ENCODE results near the gene CDH4. TPM values are rescaled to one million over a fixed set of nuclear protein-coding genes. Genes with fewer than 3 reads are reported as not detected.

The CDH4 gene
- total and polyA plus RNA-seq, 9 donors = 0.12 to 4.4 (median 0.36) TPM

DNA sequence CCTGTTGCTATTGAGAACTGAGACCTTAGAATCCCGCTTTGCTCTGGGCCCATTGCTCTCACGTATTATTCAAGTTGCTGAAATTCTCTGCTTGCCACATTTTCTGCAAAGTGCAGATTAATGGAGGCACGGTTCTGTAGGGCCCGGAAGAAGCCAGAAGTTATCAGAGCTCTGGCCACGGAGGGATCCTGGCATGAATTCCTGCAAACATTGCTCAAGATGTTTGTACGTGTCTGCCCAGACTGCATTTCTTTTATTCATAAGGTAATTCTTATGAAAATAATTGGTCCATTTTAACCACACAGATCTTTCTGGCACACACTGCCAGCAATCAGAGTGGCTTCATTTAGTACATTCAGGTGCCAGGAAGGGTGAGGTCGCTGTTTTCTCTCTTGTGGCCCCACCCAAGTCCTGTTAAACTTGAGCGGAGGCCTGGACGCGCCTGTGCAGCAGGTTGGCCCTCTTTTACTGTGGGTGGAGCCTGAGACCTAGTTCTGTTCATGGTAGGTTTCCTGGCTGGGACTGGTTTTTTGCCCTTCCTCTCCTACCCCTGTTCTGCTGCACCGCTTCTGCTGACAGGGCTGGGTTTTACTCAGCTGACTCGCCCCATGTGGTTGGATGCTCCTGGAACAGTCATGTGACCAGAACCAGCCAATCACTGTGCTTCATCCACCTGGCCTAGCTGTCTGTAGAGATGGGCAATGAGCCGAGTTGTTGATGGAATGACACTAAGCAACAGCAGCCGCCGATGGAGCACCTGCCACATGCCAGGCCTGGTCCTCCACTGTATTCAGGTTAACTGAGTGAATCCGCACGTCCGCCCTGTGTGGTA is 230.2 kb downstream of the CDH4 start:
- TF ChIP-seq EP300 (IDR thresholded peaks at IDR 0.05) = no peak
- no peak for TF ChIP-seq POLR2A (IDR thresholded peaks at IDR 0.05)
- TF ChIP-seq, protein P1, sequence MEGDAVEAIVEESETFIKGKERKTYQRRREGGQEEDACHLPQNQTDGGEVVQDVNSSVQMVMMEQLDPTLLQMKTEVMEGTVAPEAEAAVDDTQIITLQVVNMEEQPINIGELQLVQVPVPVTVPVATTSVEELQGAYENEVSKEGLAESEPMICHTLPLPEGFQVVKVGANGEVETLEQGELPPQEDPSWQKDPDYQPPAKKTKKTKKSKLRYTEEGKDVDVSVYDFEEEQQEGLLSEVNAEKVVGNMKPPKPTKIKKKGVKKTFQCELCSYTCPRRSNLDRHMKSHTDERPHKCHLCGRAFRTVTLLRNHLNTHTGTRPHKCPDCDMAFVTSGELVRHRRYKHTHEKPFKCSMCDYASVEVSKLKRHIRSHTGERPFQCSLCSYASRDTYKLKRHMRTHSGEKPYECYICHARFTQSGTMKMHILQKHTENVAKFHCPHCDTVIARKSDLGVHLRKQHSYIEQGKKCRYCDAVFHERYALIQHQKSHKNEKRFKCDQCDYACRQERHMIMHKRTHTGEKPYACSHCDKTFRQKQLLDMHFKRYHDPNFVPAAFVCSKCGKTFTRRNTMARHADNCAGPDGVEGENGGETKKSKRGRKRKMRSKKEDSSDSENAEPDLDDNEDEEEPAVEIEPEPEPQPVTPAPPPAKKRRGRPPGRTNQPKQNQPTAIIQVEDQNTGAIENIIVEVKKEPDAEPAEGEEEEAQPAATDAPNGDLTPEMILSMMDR (IDR thresholded peaks at IDR 0.05) = no peak
- 72 to 77% (median 76%) methylated on average over 18 of the region's 18 CpGs for WGBS, 3 donors
- DNase-seq = no peak

DNA sequence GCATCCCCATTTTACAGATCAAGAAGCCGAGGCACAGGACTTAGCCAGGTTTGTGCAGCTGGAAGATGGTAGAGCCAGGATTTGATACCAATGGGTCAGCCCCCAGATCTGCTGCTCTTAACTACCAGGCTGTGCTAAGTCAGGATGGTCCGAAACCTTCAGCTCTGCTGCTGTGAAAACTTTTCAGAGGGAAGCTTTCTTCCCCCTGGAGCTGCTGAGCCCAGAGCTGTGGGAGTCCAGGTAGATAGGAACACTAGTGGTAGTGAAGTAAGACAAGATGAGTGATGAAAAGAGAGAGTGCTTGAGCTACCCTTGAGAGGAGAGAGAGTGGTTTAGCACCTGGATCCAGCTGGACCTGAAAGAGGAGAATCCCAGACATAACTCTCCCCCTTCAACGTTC is 230.8 kb downstream of the CDH4 start:
- TF ChIP-seq EP300 (IDR thresholded peaks at IDR 0.05) = no peak
- TF ChIP-seq POLR2A (IDR thresholded peaks at IDR 0.05) = no peak
- TF ChIP-seq, protein P1 (IDR thresholded peaks at IDR 0.05) = no peak
- no peaks in the 10 kb centered on the region for H3K36me3 ChIP-seq
- no peaks in the 10 kb centered on the region for H3K27me3 ChIP-seq
- DNase-seq = no peak
- H3K4me1 ChIP-seq (ENCODE audit: insufficient read depth) = no peaks in the 10 kb centered on the region
- WGBS, 3 donors = 71 to 80% (median 73%) methylated on average over 3 of the region's 3 CpGs
- H3K27ac ChIP-seq = no peak overlapping the region
- intact Hi-C loops (cut with DNase I) = no loop called here
- H3K9me3 ChIP-seq = no peaks in the 10 kb centered on the region
- no peak overlapping the region for H3K4me3 ChIP-seq

More for the DNA sequence above, 230.2 kb downstream of the CDH4 start:
- intact Hi-C loops (cut with DNase I) = no loop called here
- Histone ChIP-seq H3K27ac (no peak overlapping the region), H3K27me3 (no peaks in the 10 kb centered on the region), H3K9me3 (no peaks in the 10 kb centered on the region), H3K4me3 (no peak overlapping the region), H3K36me3 (no peaks in the 10 kb centered on the region), H3K4me1 (ENCODE audit: insufficient read depth) (no peaks in the 10 kb centered on the region)

DNA sequence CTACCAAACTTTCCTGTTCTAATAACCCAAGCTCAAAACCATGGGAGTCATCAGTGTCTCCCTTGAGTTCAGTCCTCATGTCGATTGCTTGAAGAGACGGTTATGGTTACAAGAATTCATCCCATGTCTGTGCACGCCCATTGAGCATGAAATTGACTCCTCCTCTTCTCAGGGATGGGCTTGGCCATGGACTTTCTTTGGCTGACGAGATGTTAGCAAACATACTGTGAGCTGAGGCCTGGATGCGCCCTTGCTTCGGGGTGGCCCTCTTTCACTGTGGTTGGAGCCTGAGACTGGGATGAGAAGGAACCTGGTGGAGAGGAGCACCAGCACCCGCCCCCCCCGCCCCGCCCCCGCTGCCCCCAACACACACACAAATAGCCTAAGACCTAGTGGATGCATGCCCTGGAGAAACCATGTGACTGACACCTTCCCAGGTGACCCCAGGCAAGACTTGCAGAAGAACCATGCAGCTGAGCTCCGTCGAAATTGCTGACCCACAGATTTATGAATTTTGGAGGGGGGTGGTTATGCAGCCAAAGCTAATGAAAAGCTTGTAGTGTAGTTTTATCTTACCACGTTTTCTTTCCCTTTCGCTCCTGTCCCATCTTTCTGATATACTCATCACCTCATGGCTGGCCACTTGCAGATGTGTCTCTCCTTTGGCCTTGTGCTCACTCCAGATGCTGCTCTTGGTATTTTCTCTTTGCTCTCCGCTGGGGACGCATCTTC is 231.4 kb downstream of the CDH4 start:
- Histone ChIP-seq H3K27me3 (no peaks in the 10 kb centered on the region), H3K36me3 (no peaks in the 10 kb centered on the region), H3K27ac (no peak overlapping the region), H3K4me1 (ENCODE audit: insufficient read depth) (no peaks in the 10 kb centered on the region), H3K9me3 (no peaks in the 10 kb centered on the region), H3K4me3 (no peak overlapping the region)
- intact Hi-C loops (cut with DNase I) = no loop called here
- 72 to 78% (median 76%) methylated on average over 16 of the region's 16 CpGs for WGBS, 3 donors
- TF ChIP-seq, protein P1 (IDR thresholded peaks at IDR 0.05) = no peak
- no peak for TF ChIP-seq POLR2A (IDR thresholded peaks at IDR 0.05)
- no peak for TF ChIP-seq EP300 (IDR thresholded peaks at IDR 0.05)
- DNase-seq = no peak

DNA sequence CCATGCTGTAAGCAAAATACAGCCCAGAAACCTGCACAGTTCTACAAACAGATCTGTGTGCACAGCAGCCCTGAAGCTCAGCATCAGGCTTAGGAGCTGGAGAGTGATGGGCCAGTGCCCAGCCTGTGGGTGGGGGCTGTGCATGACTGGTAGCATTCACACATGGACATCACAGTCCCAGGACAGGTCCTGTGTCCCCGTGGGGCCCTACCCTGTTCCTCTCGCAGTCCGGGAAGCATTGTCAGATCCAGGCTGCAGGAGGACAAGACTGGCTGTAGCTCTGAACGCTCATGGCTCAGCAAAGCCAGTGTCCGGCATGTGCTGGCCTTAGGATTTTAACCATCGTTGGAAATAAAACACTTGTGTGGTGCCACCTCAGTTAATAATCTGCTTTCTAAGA is 234.1 kb downstream of the CDH4 start:
- Histone ChIP-seq H3K9me3 (no peaks in the 10 kb centered on the region), H3K4me1 (ENCODE audit: insufficient read depth) (no peaks in the 10 kb centered on the region), H3K27ac (no peak overlapping the region), H3K4me3 (no peak overlapping the region), H3K27me3 (no peaks in the 10 kb centered on the region), H3K36me3 (no peaks in the 10 kb centered on the region)
- no peak for DNase-seq
- TF ChIP-seq EP300 (IDR thresholded peaks at IDR 0.05) (no peak), POLR2A (IDR thresholded peaks at IDR 0.05) (no peak)
- TF ChIP-seq, protein P1 (IDR thresholded peaks at IDR 0.05) = no peak
- intact Hi-C loops (cut with DNase I) = no loop called here
- WGBS, 3 donors = 85 to 92% (median 87%) methylated on average over 6 of the region's 6 CpGs

Data from ovary (tissue), 9 donors.